IPS DF 6.9 (cell line): ENCODE measurements around the gene VPS13D.
"Not testable (repeated sequence)": the region's sequence is repeated elsewhere in the genome, so short reads cannot be mapped to it uniquely, and the experiment has no call there.

Experiments
- DNase-seq: peaks from one replicate; pipeline ENCODE4 v3.0.0-alpha.2; 2013; ENCODE audit warnings: low read depth, low spot score
- H3K27ac ChIP-seq: one replicate; pipeline ENCODE4 v1.5.1; 2013; ENCODE audit warnings: low read length, control low read depth
- H3K27me3 ChIP-seq: 2 replicates; pipeline ENCODE4 v1.6.1; 2013; ENCODE audit warnings: mild to moderate bottlenecking, low read length; ENCODE audit not compliant: control insufficient read depth, insufficient read depth
- H3K36me3 ChIP-seq: 2 replicates; pipeline ENCODE4 v1.6.1; 2013; ENCODE audit warnings: low read length; ENCODE audit not compliant: control insufficient read depth, insufficient read depth
- H3K4me1 ChIP-seq: 2 replicates; pipeline ENCODE4 v1.6.1; 2013; ENCODE audit warnings: low read length; ENCODE audit not compliant: control insufficient read depth, insufficient read depth
- H3K4me3 ChIP-seq: 2 replicates; pipeline ENCODE4 v1.5.1; 2013; ENCODE audit warnings: mild to moderate bottlenecking, low read length
- H3K9me3 ChIP-seq: 2 replicates; pipeline ENCODE4 v1.6.1; 2013; ENCODE audit warnings: low read length, inconsistent platforms; ENCODE audit not compliant: control insufficient read depth, insufficient read depth
- WGBS: extraction: QIAGEN DNeasy Blood & Tissue Kit; methylation state at CpG from one replicate; pipeline ENCODE4 v1.1.7; 2013; ENCODE audit warnings: mixed read lengths, missing lambda C conversion rate; ENCODE audit not compliant: insufficient read length, insufficient coverage; 5-methylcytosine and 5-hydroxymethylcytosine counted together

Gene VPS13D

GRCh38 chr1:12462586-12462985, 232.8 kb downstream of the VPS13D start:
- Histone ChIP-seq H3K27me3 (no peaks in the 10 kb centered on the region), H3K4me1 (no peaks in the 10 kb centered on the region), H3K4me3 (no peak overlapping the region), H3K9me3 (no peaks in the 10 kb centered on the region; the same call in 1 of the 2 replicates), H3K27ac (no peak overlapping the region), H3K36me3 (no peaks in the 10 kb centered on the region; the same call in 1 of the 2 replicates)
- DNase-seq: no peak
- WGBS: no CpG with 5 or more reads among the region's 4 CpGs

- H3K4me1 ChIP-seq: no peaks in the 10 kb centered on the region
- no peak overlapping the region for H3K27ac ChIP-seq
- no peaks in the 10 kb centered on the region for H3K27me3 ChIP-seq
- H3K4me3 ChIP-seq: no peak overlapping the region
- H3K36me3 ChIP-seq: no peaks in the 10 kb centered on the region; the same call in 1 of the 2 replicates
- no CpG with 5 or more reads among the region's 3 CpGs for WGBS
- no peaks in the 10 kb centered on the region; the same call in 1 of the 2 replicates for H3K9me3 ChIP-seq
- DNase-seq: no peak
Observed at GRCh38 chr1:12464045-12464461, 234.2 kb downstream of the VPS13D start.

- WGBS: no CpG with 5 or more reads among the region's 5 CpGs
Observed at GRCh38 chr1:12464598-12465056, 234.8 kb downstream of the VPS13D start.

GRCh38 chr1:12465126-12465525, 235.3 kb downstream of the VPS13D start:
- H3K27ac ChIP-seq: no peak overlapping the region
- H3K36me3 ChIP-seq: no peaks in the 10 kb centered on the region; the same call in 1 of the 2 replicates
- WGBS: 100% methylated on average over 1 of the region's 3 CpGs
- no peaks in the 10 kb centered on the region; the same call in 1 of the 2 replicates for H3K9me3 ChIP-seq
- H3K4me3 ChIP-seq: no peak overlapping the region
- no peaks in the 10 kb centered on the region for H3K27me3 ChIP-seq
- no peak for DNase-seq
- no peaks in the 10 kb centered on the region for H3K4me1 ChIP-seq

More at GRCh38 chr1:12464598-12465056, 234.8 kb downstream of the VPS13D start:
- H3K9me3 ChIP-seq: no peaks in the 10 kb centered on the region; the same call in 1 of the 2 replicates
- H3K4me3 ChIP-seq: no peak overlapping the region
- H3K36me3 ChIP-seq: no peaks in the 10 kb centered on the region; the same call in 1 of the 2 replicates
- no peaks in the 10 kb centered on the region for H3K27me3 ChIP-seq
- no peaks in the 10 kb centered on the region for H3K4me1 ChIP-seq
- no peak overlapping the region for H3K27ac ChIP-seq
- no peak for DNase-seq

- Histone ChIP-seq H3K36me3 (no peaks in the 10 kb centered on the region; the same call in 1 of the 2 replicates), H3K27me3 (no peaks in the 10 kb centered on the region), H3K27ac (no peak overlapping the region), H3K4me3 (no peak overlapping the region), H3K4me1 (no peaks in the 10 kb centered on the region), H3K9me3 (no peaks in the 10 kb centered on the region; the same call in 1 of the 2 replicates)
- no peak for DNase-seq
- no CpG with 5 or more reads among the region's 5 CpGs for WGBS
Observed at GRCh38 chr1:12466816-12467215, 237.0 kb downstream of the VPS13D start.

GRCh38 chr1:12467570-12468286, 237.9 kb downstream of the VPS13D start:
- Histone ChIP-seq H3K36me3 (no peaks in the 10 kb centered on the region; the same call in 1 of the 2 replicates), H3K4me1 (no peaks in the 10 kb centered on the region), H3K27me3 (no peaks in the 10 kb centered on the region), H3K9me3 (no peaks in the 10 kb centered on the region; the same call in 1 of the 2 replicates), H3K27ac (no peak overlapping the region), H3K4me3 (no peak overlapping the region)
- DNase-seq: no peak
- WGBS: no CpG with 5 or more reads among the region's 6 CpGs

GRCh38 chr1:12468323-12468722, 238.5 kb downstream of the VPS13D start:
- WGBS: no CpG with 5 or more reads among the region's 2 CpGs
- Histone ChIP-seq H3K4me1 (no peaks in the 10 kb centered on the region), H3K9me3 (no peaks in the 10 kb centered on the region; the same call in 1 of the 2 replicates), H3K36me3 (no peaks in the 10 kb centered on the region; the same call in 1 of the 2 replicates), H3K27ac (no peak overlapping the region), H3K4me3 (no peak overlapping the region), H3K27me3 (no peaks in the 10 kb centered on the region)
- DNase-seq: no peak

GRCh38 chr1:12469493-12469892, 239.7 kb downstream of the VPS13D start:
- Histone ChIP-seq H3K27ac (no peak overlapping the region), H3K4me3 (no peak overlapping the region), H3K4me1 (no peaks in the 10 kb centered on the region), H3K27me3 (no peaks in the 10 kb centered on the region), H3K9me3 (peaks cover 3% of the 10 kb centered on the region), H3K36me3 (no peaks in the 10 kb centered on the region; the same call in 1 of the 2 replicates)
- 100% methylated on average over 1 of the region's 6 CpGs for WGBS
- no peak for DNase-seq

GRCh38 chr1:12469990-12470389, 240.2 kb downstream of the VPS13D start:
- Histone ChIP-seq H3K4me1 (no peaks in the 10 kb centered on the region), H3K27ac (no peak overlapping the region), H3K27me3 (no peaks in the 10 kb centered on the region), H3K4me3 (no peak overlapping the region), H3K9me3 (peaks cover 3% of the 10 kb centered on the region; the same call in 1 of the 2 replicates), H3K36me3 (no peaks in the 10 kb centered on the region)
- DNase-seq: no peak
- no CpG with 5 or more reads among the region's 4 CpGs for WGBS

GRCh38 chr1:12470916-12471315, 241.1 kb downstream of the VPS13D start:
- not testable (repeated sequence) for H3K4me1 ChIP-seq, H3K27ac ChIP-seq, H3K9me3 ChIP-seq, DNase-seq, H3K4me3 ChIP-seq, H3K27me3 ChIP-seq, H3K36me3 ChIP-seq
- no CpG with 5 or more reads among the region's 3 CpGs for WGBS
